Measurements from ENCODE around the gene INHA.

Gene INHA

DNA sequence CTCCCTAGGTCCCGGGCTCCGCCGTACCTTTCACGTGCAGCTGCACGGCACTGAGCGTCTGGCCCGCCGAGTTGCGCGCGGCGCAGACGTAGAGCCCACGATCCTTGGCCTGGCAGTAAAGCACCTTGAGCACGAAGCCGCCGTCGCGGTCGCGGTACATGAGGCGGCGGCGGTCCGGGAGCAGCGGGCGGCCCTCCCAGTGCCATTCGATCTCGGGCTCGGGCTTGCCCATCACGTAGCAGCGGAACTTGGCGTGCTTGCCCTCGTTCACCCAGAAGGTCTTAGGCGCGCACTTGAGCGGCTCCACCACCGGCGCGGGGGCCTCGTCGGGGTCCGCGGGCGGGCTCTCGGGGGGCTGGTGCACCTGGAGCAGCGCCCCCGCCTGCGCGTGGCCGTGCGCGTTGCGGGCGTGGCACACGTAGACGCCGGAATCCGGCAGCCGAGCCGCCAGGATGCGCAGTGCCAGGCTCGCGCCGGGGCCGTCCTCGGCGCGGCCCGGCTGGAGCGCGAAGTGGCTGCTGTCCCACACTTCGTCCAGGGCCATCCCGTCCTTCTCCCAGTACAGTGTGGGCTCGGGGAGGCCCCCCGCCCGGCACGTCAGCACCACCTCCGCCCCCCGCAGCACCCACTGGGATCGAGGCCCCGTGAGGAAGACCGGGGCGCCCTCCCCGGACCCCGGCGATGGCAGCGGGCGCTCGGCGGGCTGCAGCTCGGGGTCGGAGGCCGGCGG lies 1.8 kb upstream of the INHA start:
- no peak for TF ChIP-seq ZNF274 (IDR thresholded peaks at IDR 0.05; ENCODE audit: low read depth, low read length)
- no peak overlapping the region for H3K4me3 ChIP-seq (ENCODE audit: low read length)

- no peak overlapping the region for H3K4me3 ChIP-seq (ENCODE audit: low read length)
These were observed 1.2 kb upstream of the INHA start for GRCh38 chr2:219570924-219571310.

GRCh38 chr2:219571311-219572236 lies 536 bp upstream of the INHA start, which contains the start of gene OBSL1:
Gene OBSL1 (minus strand): TSS chr2:219571539. CDS start chr2:219571232, 307 bp downstream.
- TF ChIP-seq ZNF274 (IDR thresholded peaks at IDR 0.05; ENCODE audit: low read depth, low read length): no peak
- H3K4me3 ChIP-seq (ENCODE audit: low read length): no peak within 1 kb of the TSS

More at GRCh38 chr2:219570924-219571310, 1.2 kb upstream of the INHA start:
- TF ChIP-seq ZNF274 (IDR thresholded peaks at IDR 0.05; ENCODE audit: low read depth, low read length): no peak

DNA sequence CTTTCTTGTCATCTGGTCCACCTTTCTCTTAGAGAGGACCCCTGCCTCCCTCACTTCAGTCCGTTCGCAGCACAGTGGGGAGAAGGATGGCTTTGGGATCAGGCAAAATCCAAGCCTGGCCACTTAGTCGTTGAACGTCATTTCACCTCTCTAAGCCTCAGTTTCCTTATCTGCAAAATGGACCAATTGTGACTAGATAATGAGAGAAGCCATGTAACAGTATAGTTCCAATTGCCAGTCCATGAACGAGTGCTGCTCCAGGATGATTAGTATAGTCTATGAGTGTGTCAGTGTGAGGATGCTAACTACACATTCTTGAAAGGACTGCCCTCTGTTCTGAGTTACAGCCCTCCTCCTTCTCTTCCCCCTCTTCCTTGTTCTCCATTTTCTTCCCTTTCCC lies 1.1 kb downstream of the INHA start:
- TF ChIP-seq ZNF274 (IDR thresholded peaks at IDR 0.05; ENCODE audit: low read depth, low read length): no peak
- H3K4me3 ChIP-seq (ENCODE audit: low read length): no peak overlapping the region

- no peak overlapping the region for H3K4me3 ChIP-seq (ENCODE audit: low read length)
- no peak for TF ChIP-seq ZNF274 (IDR thresholded peaks at IDR 0.05; ENCODE audit: low read depth, low read length)
These were observed 2.6 kb downstream of the INHA start for GRCh38 chr2:219574484-219575311.

- H3K4me3 ChIP-seq (ENCODE audit: low read length): no peak overlapping the region
- no peak for TF ChIP-seq ZNF274 (IDR thresholded peaks at IDR 0.05; ENCODE audit: low read depth, low read length)
These were observed 3.7 kb downstream of the INHA start for GRCh38 chr2:219575566-219576504.

- H3K4me3 ChIP-seq (ENCODE audit: low read length): no peak overlapping the region
- TF ChIP-seq ZNF274 (IDR thresholded peaks at IDR 0.05; ENCODE audit: low read depth, low read length): no peak
These were observed 4.6 kb downstream of the INHA start for GRCh38 chr2:219576505-219577388.

DNA sequence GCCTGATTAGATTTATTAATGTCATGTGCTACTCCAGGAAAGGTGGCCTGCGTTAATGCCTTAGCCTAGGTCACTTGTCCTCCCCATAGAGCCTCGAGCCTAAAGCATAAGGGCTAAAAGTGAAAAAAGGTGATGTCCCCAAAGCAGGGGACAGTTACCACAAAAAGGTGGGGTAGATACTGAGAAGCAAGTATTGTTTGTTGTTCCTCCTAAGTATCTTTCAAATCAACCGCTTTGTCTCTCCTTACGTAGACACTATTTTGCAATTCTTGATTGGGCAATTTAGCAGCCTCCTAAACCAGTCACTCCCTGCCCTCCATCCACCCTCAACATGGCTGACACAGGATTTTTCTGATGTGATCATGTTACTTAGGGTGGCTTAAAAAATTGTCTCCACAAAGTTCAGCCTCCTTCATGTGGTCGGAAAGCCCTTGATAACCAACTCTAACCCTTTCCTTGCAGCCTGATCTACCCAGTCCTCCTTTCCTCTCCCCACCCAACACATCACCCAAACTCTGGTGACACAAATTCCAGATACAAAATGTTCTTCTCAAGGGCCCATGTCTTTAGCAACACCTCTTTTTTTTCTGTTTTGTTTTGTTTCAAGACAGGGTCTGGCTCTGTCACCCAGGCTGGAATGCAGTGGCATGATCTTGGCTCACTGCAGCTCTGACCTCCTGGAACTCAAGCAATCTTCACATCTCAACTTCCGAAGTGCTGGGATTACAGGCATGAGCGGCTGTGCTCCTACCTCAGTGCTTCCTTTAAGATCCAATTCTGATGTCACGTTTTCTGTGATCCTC lies 6.9 kb downstream of the INHA start:
- TF ChIP-seq ZNF274 (IDR thresholded peaks at IDR 0.05; ENCODE audit: low read depth, low read length): no peak
- H3K4me3 ChIP-seq (ENCODE audit: low read length): no peak overlapping the region

GRCh38 chr2:219581346-219581745 lies 9.2 kb downstream of the INHA start:
- no peak for TF ChIP-seq ZNF274 (IDR thresholded peaks at IDR 0.05; ENCODE audit: low read depth, low read length)
- H3K4me3 ChIP-seq (ENCODE audit: low read length): no peak overlapping the region

- no peak for TF ChIP-seq ZNF274 (IDR thresholded peaks at IDR 0.05; ENCODE audit: low read depth, low read length)
- H3K4me3 ChIP-seq (ENCODE audit: low read length): no peak overlapping the region
These were observed 19.0 kb downstream of the INHA start for GRCh38 chr2:219591091-219591490.

DNA sequence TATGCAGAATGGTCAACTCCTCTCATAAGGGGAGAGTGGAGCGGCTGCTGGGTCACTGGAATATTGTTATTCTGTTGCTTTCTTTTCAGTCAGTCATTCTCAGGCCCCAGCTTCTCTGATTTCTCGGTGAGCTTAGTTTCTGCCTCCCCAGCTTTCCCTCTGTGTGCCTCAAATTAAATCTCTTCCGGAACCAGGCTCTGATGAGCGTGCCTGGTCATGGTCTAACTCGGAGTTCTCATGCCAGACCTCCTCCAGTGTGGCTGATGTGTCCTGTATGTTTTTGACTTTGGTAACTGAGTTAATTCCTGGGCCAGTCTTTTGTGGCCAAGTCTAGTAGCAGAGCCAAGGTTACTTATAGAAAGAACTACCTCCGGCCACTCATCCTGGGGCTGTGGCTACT lies 20.6 kb downstream of the INHA start:
- no peak for TF ChIP-seq ZNF274 (IDR thresholded peaks at IDR 0.05; ENCODE audit: low read depth, low read length)
- H3K4me3 ChIP-seq (ENCODE audit: low read length): no peak overlapping the region

Measured in GM08714 (cell line).